Osteocyte (in vitro differentiated cells): Measurements from ENCODE around the gene ZNF48. TPM values are rescaled to one million over a fixed set of nuclear protein-coding genes. Genes with fewer than 3 reads are reported as not detected.

Source experiments
- DNase-seq: peaks from one replicate; pipeline ENCODE4 v3.0.0; 2021; ENCODE audit warnings: mixed read lengths; ENCODE audit not compliant: unreplicated experiment; ENCODE audit errors: extremely low spot score
- H3K27ac Mint-ChIP-seq: one replicate; pipeline ENCODE4 v1.8.0; 2021; ENCODE audit warnings: mild to moderate bottlenecking, mixed read lengths; ENCODE audit not compliant: unreplicated experiment
- H3K27me3 Mint-ChIP-seq: one replicate; pipeline ENCODE4 v1.8.0; 2021; ENCODE audit warnings: mixed read lengths; ENCODE audit not compliant: unreplicated experiment
- H3K36me3 Mint-ChIP-seq: one replicate; pipeline ENCODE4 v1.8.0; 2021; ENCODE audit warnings: mixed read lengths; ENCODE audit not compliant: unreplicated experiment
- H3K4me1 Mint-ChIP-seq: one replicate; pipeline ENCODE4 v1.8.0; 2021; ENCODE audit warnings: mixed read lengths; ENCODE audit not compliant: unreplicated experiment
- H3K4me3 Mint-ChIP-seq: one replicate; pipeline ENCODE4 v1.8.0; 2021; ENCODE audit warnings: mild to moderate bottlenecking, moderate library complexity, mixed read lengths; ENCODE audit not compliant: unreplicated experiment
- H3K9me3 Mint-ChIP-seq: one replicate; pipeline ENCODE4 v1.8.0; 2021; ENCODE audit warnings: mixed read lengths; ENCODE audit not compliant: unreplicated experiment
- total RNA-seq: library from RNA; stranded (reverse); gene quantifications from 2 replicates; pipeline ENCODE4 v1.2.1, GENCODE V29; 2021
- TF ChIP-seq, protein P1 (sequence below): fragments of 200-600 bp; sonication (generic); IDR thresholded peaks from 2 replicates; pipeline ENCODE4 v1.5.0; 2021; ENCODE audit warnings: antibody characterized with exemption, mild to moderate bottlenecking, moderate library complexity

ZNF48 gene
- total RNA-seq, 1 donor from 2014 or later, result 13.2 TPM

DNA sequence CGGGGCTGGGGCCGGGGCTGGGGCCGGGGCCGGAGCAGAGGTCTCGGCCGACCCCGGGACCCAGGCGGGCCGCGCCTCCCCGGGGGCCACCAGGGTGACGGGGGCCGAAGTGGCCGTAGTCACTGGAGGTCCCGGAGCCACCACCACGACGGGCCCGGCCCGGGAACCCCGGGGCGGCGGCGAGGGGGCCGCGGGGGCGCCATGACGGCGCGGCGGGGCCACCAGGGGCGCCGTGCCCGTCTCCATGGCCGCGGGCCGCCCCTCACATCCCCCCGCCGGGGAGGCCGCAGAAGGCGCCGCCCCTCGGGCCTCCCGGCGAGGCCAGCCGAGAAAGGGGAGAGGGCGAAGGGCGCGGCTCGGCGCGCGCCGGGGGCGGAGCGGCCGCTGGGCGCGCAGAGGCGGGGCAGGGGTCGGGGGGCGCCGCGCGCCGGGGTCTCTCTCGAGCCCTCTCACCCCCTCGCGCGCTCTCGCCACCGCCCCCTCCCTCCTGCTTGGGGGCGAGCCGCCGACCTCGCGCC is 25.2 kb upstream of the ZNF48 start:
- Mint-ChIP-seq H3K27me3 (no peaks in the 10 kb centered on the region), H3K4me3 (peak overlapping the region; percentile 74), H3K36me3 (peaks cover 14% of the 10 kb centered on the region), H3K27ac (no peak overlapping the region), H3K4me1 (peaks cover 41% of the 10 kb centered on the region), H3K9me3 (no peaks in the 10 kb centered on the region)
- no peak for DNase-seq
- TF ChIP-seq, protein P1, sequence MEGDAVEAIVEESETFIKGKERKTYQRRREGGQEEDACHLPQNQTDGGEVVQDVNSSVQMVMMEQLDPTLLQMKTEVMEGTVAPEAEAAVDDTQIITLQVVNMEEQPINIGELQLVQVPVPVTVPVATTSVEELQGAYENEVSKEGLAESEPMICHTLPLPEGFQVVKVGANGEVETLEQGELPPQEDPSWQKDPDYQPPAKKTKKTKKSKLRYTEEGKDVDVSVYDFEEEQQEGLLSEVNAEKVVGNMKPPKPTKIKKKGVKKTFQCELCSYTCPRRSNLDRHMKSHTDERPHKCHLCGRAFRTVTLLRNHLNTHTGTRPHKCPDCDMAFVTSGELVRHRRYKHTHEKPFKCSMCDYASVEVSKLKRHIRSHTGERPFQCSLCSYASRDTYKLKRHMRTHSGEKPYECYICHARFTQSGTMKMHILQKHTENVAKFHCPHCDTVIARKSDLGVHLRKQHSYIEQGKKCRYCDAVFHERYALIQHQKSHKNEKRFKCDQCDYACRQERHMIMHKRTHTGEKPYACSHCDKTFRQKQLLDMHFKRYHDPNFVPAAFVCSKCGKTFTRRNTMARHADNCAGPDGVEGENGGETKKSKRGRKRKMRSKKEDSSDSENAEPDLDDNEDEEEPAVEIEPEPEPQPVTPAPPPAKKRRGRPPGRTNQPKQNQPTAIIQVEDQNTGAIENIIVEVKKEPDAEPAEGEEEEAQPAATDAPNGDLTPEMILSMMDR, result no peak

DNA sequence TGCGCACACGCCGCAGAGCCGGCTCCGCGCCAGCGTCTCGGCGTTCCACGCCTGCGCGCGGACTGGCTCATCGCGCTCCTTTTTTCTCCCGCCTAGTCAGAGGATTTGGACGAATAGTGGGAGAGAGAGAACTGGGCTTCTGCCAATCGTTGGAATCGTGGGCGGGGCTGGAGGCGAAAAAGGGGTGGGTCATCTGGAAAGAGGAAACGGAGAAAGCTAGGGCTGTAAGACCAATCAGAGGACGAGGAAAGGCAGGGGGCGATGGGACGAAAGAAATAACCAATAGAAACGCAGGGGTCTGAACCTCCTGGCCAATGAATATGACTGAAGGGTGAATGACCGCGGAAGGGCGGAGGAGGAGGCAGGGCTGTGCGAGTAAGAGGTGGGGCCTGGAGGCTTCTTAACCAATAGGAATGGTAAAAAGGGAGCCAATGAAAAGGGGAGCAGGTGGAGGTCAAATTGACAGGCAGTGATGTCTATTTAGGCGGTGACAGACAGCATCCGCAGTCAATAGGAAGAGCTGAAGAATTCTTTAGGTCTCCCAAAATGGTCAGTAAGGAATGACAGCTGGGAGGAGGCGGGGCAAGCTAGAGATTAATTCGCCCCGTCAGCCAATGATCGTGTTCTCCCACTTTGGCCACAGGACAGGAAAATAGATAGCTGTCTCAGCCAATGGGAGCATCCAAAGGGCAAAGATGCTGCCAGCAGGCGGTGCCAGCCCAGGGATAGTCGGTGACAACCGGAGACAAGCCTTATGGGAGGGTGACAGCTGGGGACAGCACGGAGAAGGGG is 24.6 kb upstream of the ZNF48 start, which contains the start of gene TBC1D10B:
Gene TBC1D10B, minus strand, starts transcription at position 39 of the 792 bp plus-strand sequence. CDS start 311 bp downstream, outside the sequence.
- peaks cover 7% of the 10 kb centered on the region for H3K36me3 Mint-ChIP-seq
- no peaks in the 10 kb centered on the region for H3K27me3 Mint-ChIP-seq
- H3K4me1 Mint-ChIP-seq, result peaks cover 40% of the 10 kb centered on the region
- H3K4me3 Mint-ChIP-seq, result peak within 1 kb of the TSS; percentile 85
- no peaks in the 10 kb centered on the region for H3K9me3 Mint-ChIP-seq
- TF ChIP-seq, protein P1, result peak; percentile 46
- DNase-seq, result peak; percentile 100
- peak within 1 kb of the TSS; percentile 93 for H3K27ac Mint-ChIP-seq

DNA sequence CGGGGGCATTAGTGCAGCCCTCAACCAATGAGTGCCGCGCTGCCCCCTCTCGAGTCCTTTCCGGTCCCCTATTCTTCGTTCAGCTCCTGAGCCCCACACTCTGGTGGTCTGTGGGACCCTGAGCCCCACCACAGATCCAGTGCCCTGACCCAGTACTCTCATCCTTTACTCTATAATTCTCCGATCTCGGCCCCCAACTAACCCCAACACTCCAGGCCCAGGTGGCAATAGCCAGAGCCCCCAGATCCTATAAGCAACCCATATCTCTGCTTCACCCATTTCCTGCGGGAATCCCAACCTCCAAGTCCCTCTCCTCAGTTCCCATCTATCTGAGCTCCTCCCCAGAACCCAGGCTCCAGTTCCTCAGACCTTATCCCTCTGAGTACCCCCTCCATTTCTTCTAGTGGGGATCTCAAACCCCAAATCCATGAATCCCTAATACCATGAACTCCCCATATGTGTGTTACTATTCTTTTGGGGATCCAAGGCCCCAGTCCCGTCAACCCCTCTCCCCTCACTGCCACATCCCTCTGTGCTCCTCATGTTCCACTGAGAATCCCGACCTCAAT is 23.9 kb upstream of the ZNF48 start:
- Mint-ChIP-seq H3K9me3 (no peaks in the 10 kb centered on the region), H3K4me3 (peak overlapping the region; percentile 74), H3K27me3 (no peaks in the 10 kb centered on the region), H3K4me1 (peaks cover 38% of the 10 kb centered on the region), H3K27ac (peak overlapping the region; percentile 93), H3K36me3 (peaks cover 6% of the 10 kb centered on the region)
- DNase-seq, result no peak
- TF ChIP-seq, protein P1, result no peak

DNA sequence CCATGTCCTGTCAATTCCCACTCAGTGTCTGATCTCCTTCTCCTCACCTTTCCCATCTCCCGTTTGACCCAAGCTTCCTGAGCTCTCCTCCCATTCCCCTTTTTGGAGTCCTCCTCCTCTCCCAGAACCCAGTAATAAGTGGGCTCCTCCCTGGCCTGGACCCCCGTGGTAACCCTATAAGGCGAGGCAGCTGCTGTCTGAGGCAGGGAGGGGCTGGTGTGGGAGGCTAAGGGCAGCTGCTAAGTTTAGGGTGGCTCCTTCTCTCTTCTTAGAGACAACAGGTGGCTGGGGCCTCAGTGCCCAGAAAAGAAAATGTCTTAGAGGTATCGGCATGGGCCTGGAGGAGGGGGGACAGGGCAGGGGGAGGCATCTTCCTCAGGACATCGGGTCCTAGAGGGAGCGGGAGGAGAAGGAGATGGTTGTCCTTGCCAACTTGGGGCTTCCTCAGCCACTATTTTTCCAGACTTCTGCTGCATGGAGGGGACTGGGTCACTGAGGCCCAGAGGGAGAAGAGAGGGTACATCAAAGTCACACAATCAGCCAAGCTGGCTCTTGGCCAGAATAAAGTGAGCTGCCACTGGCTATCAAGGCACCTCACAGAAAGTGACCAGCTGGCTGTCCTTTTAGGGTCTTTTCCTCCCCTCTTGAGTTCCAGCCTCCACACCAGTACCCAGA is 23.0 kb upstream of the ZNF48 start:
- DNase-seq, result no peak
- H3K4me3 Mint-ChIP-seq, result peak overlapping the region; percentile 23
- H3K27ac Mint-ChIP-seq, result peak overlapping the region; percentile 93

More for the DNA sequence above, 23.0 kb upstream of the ZNF48 start:
- H3K4me1 Mint-ChIP-seq, result peaks cover 32% of the 10 kb centered on the region
- no peaks in the 10 kb centered on the region for H3K9me3 Mint-ChIP-seq
- no peaks in the 10 kb centered on the region for H3K27me3 Mint-ChIP-seq
- TF ChIP-seq, protein P1, result no peak
- peaks cover 3% of the 10 kb centered on the region for H3K36me3 Mint-ChIP-seq
